Measurements from ENCODE around the gene SMOC1. TPM values are rescaled to one million over a fixed set of nuclear protein-coding genes. Genes with fewer than 3 reads are reported as not detected.

Gene SMOC1
- total RNA-seq, 1 donor from 2014 or later: 89.3 TPM

GRCh38 chr14:69853774-69854173, 25.4 kb upstream of the SMOC1 start:
- TF ChIP-seq EZH2 (IDR thresholded peaks at IDR 0.05) (no peak), EZH2phosphoT487 (IDR thresholded peaks at IDR 0.05) (no peak), CTCF (IDR thresholded peaks at IDR 0.05) (no peak)
- no peaks in the 10 kb centered on the region for H3K27me3 ChIP-seq
- no peak overlapping the region for H3K4me2 ChIP-seq
- H3K9me3 Mint-ChIP-seq: peaks cover 3% of the 10 kb centered on the region
- no peaks in the 10 kb centered on the region for H3K36me3 Mint-ChIP-seq
- no peak for DNase-seq (ENCODE audit: low spot score)
- peaks cover 34% of the 10 kb centered on the region for H3K4me1 ChIP-seq
- peaks cover 46% of the 10 kb centered on the region for H3K4me1 Mint-ChIP-seq
- H3F3A ChIP-seq (ENCODE audit: low read depth): peaks cover 12% of the 10 kb centered on the region
- H4K20me1 ChIP-seq (ENCODE audit: low read depth): no peaks in the 10 kb centered on the region
- H3K9me3 ChIP-seq (ENCODE audit: low read depth): no peaks in the 10 kb centered on the region
- no peak overlapping the region for H3K4me3 Mint-ChIP-seq
- no peak overlapping the region for H3K4me3 ChIP-seq
- H3K36me3 ChIP-seq: no peaks in the 10 kb centered on the region
- peaks cover 3% of the 10 kb centered on the region for H3K27me3 Mint-ChIP-seq (ENCODE audit: insufficient read depth, low read depth)
- no peak overlapping the region for H3K27ac ChIP-seq
- H3K27ac Mint-ChIP-seq: no peak overlapping the region
- no peak overlapping the region for H3K9ac ChIP-seq
- no peaks in the 10 kb centered on the region for H3K79me2 ChIP-seq (ENCODE audit: low read depth)
- H2AFZ ChIP-seq (replicated peaks): no peak overlapping the region

GRCh38 chr14:69854598-69854997, 24.6 kb upstream of the SMOC1 start:
- Histone ChIP-seq H3K4me1 (peaks cover 43% of the 10 kb centered on the region), H3K4me3 (no peak overlapping the region), H2AFZ (replicated peaks) (no peak overlapping the region), H3K27ac (no peak overlapping the region), H3K9me3 (ENCODE audit: low read depth) (no peaks in the 10 kb centered on the region), H3K27me3 (no peaks in the 10 kb centered on the region), H3K79me2 (ENCODE audit: low read depth) (no peaks in the 10 kb centered on the region), H3K36me3 (no peaks in the 10 kb centered on the region), H3K4me2 (no peak overlapping the region), H3K9ac (no peak overlapping the region), H3F3A (ENCODE audit: low read depth) (peaks cover 20% of the 10 kb centered on the region), H4K20me1 (ENCODE audit: low read depth) (no peaks in the 10 kb centered on the region)
- no peak overlapping the region for H3K4me3 Mint-ChIP-seq
- H3K4me1 Mint-ChIP-seq: peaks cover 41% of the 10 kb centered on the region
- no peak for DNase-seq (ENCODE audit: low spot score)
- H3K27ac Mint-ChIP-seq: no peak overlapping the region
- TF ChIP-seq CTCF (IDR thresholded peaks at IDR 0.05) (no peak), EZH2phosphoT487 (IDR thresholded peaks at IDR 0.05) (no peak), EZH2 (IDR thresholded peaks at IDR 0.05) (no peak)
- no peaks in the 10 kb centered on the region for H3K36me3 Mint-ChIP-seq
- peaks cover 2% of the 10 kb centered on the region for H3K27me3 Mint-ChIP-seq (ENCODE audit: insufficient read depth, low read depth)
- H3K9me3 Mint-ChIP-seq: peaks cover 3% of the 10 kb centered on the region

GRCh38 chr14:69855180-69855832, 23.9 kb upstream of the SMOC1 start:
- Mint-ChIP-seq H3K4me3 (no peak overlapping the region), H3K4me1 (peaks cover 44% of the 10 kb centered on the region), H3K27ac (no peak overlapping the region), H3K27me3 (ENCODE audit: insufficient read depth, low read depth) (peaks cover 2% of the 10 kb centered on the region), H3K36me3 (no peaks in the 10 kb centered on the region), H3K9me3 (peaks cover 3% of the 10 kb centered on the region)
- Histone ChIP-seq H4K20me1 (ENCODE audit: low read depth) (no peaks in the 10 kb centered on the region), H3K27ac (no peak overlapping the region), H3K4me3 (no peak overlapping the region), H3K36me3 (no peaks in the 10 kb centered on the region), H3K4me1 (peaks cover 44% of the 10 kb centered on the region), H2AFZ (replicated peaks) (no peak overlapping the region), H3K4me2 (no peak overlapping the region), H3K79me2 (ENCODE audit: low read depth) (no peaks in the 10 kb centered on the region), H3K9ac (no peak overlapping the region), H3K9me3 (ENCODE audit: low read depth) (no peaks in the 10 kb centered on the region), H3K27me3 (no peaks in the 10 kb centered on the region), H3F3A (ENCODE audit: low read depth) (peaks cover 27% of the 10 kb centered on the region)
- no peak for DNase-seq (ENCODE audit: low spot score)
- TF ChIP-seq EZH2phosphoT487 (IDR thresholded peaks at IDR 0.05): no peak
- no peak for TF ChIP-seq CTCF (IDR thresholded peaks at IDR 0.05)
- no peak for TF ChIP-seq EZH2 (IDR thresholded peaks at IDR 0.05)
